Measurements from ENCODE around the gene CDY1B. TPM values are rescaled to one million over a fixed set of nuclear protein-coding genes. Genes with fewer than 3 reads are reported as not detected.

The CDY1B gene, protein sequence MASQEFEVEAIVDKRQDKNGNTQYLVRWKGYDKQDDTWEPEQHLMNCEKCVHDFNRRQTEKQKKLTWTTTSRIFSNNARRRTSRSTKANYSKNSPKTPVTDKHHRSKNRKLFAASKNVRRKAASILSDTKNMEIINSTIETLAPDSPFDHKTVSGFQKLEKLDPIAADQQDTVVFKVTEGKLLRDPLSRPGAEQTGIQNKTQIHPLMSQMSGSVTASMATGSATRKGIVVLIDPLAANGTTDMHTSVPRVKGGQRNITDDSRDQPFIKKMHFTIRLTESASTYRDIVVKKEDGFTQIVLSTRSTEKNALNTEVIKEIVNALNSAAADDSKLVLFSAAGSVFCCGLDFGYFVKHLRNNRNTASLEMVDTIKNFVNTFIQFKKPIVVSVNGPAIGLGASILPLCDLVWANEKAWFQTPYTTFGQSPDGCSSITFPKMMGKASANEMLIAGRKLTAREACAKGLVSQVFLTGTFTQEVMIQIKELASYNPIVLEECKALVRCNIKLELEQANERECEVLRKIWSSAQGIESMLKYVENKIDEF
- not detected in 5 replicates for total RNA-seq (2022; extraction: Qiagen RNA extraction; ENCODE audit: low read depth)

DNA sequence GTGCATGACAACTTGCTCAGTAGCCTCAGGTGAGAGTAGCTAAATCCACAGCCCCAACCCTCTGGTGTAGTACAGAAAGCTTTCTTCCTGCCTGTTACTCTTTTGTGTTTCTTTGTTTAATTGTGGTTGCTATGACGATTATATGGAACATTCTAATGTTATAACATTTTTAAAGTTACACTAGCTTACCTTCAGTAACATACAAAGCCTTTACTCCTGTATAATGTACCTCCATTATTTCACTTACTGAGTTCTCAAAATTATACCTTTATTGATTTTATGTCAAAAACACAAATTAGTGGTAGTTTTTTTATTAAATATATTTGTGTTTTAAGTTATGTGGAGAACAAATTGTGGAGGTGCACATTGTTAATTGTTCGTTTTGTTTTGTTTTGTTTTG, at the start of gene CDY1B:
TSS of gene CDY1B (minus strand) at position 101 of the 400 bp plus-strand sequence. CDS start 331 bp downstream, outside the sequence.

